Astrocyte (in vitro differentiated cells and primary cell): ENCODE data around the gene ADAMTS17. TPM values are rescaled to one million over a fixed set of nuclear protein-coding genes. Genes with fewer than 3 reads are reported as not detected.

Source experiments
- DNase-seq: peaks from one replicate; pipeline ENCODE4 v3.0.0-alpha.2; 2010; ENCODE audit warnings: low read depth
- FAIRE-seq: peaks from 2 replicates; lab custom pipeline; 2011; peaks lifted over from hg19 to GRCh38; lab: Jason Lieb, UNC
- H2AFZ ChIP-seq: 2 replicates; pipeline ENCODE4 v1.6.0; 2012; ENCODE audit warnings: low read depth, low read length, inconsistent platforms
- H3K27ac ChIP-seq: 2 replicates; pipeline ENCODE4 v1.5.1; 2011; ENCODE audit warnings: low read depth, low read length, inconsistent platforms
- H3K27me3 ChIP-seq: 2 replicates; pipeline ENCODE4 v1.6.0; 2011; ENCODE audit warnings: low read length, inconsistent platforms; ENCODE audit not compliant: insufficient read depth
- H3K36me3 ChIP-seq: 2 replicates; pipeline ENCODE4 v1.5.1; 2011; ENCODE audit warnings: low read length, inconsistent platforms; ENCODE audit not compliant: insufficient read depth
- H3K4me1 ChIP-seq: 2 replicates; pipeline ENCODE4 v1.5.1; 2011; ENCODE audit warnings: low read length, inconsistent platforms; ENCODE audit not compliant: insufficient read depth
- H3K4me2 ChIP-seq: 2 replicates; pipeline ENCODE4 v1.6.0; 2012; ENCODE audit warnings: low read length, inconsistent platforms
- H3K4me3 ChIP-seq: 2 replicates; pipeline ENCODE4 v1.5.1; 2011; ENCODE audit warnings: low read depth, mild to moderate bottlenecking, low read length, inconsistent platforms; ENCODE audit not compliant: insufficient read depth
- H3K79me2 ChIP-seq: 2 replicates; pipeline ENCODE4 v1.6.0; 2012; ENCODE audit warnings: mild to moderate bottlenecking, low read length, inconsistent platforms; ENCODE audit not compliant: insufficient read depth
- H3K9ac ChIP-seq: 2 replicates; pipeline ENCODE4 v1.6.0; 2012; ENCODE audit warnings: mild to moderate bottlenecking, low read length, inconsistent platforms
- H3K9me3 ChIP-seq: 2 replicates; pipeline ENCODE4 v1.5.1; 2012; ENCODE audit warnings: low read depth, mild to moderate bottlenecking, low read length, inconsistent platforms; ENCODE audit not compliant: insufficient read depth
- H4K20me1 ChIP-seq: 2 replicates; pipeline ENCODE4 v1.6.0; 2012; ENCODE audit warnings: low read length, inconsistent platforms; ENCODE audit not compliant: insufficient read depth
- H3K27ac Mint-ChIP-seq: one replicate; pipeline ENCODE4 v1.8.0; 2021; ENCODE audit warnings: mild to moderate bottlenecking, mixed read lengths; ENCODE audit not compliant: unreplicated experiment
- H3K27me3 Mint-ChIP-seq: one replicate; pipeline ENCODE4 v1.8.0; 2021; ENCODE audit warnings: low read depth, mixed read lengths; ENCODE audit not compliant: unreplicated experiment
- H3K36me3 Mint-ChIP-seq: one replicate; pipeline ENCODE4 v1.8.0; 2021; ENCODE audit warnings: low read depth, mixed read lengths; ENCODE audit not compliant: unreplicated experiment
- H3K4me1 Mint-ChIP-seq: one replicate; pipeline ENCODE4 v1.8.0; 2021; ENCODE audit warnings: low read depth, mixed read lengths; ENCODE audit not compliant: unreplicated experiment
- H3K4me3 Mint-ChIP-seq: one replicate; pipeline ENCODE4 v1.8.0; 2021; ENCODE audit warnings: mild to moderate bottlenecking, moderate library complexity, mixed read lengths; ENCODE audit not compliant: unreplicated experiment
- H3K9me3 Mint-ChIP-seq: one replicate; pipeline ENCODE4 v1.8.0; 2021; ENCODE audit warnings: mild to moderate bottlenecking, mixed read lengths; ENCODE audit not compliant: unreplicated experiment
- CTCF ChIP-seq: IDR thresholded peaks from 2 replicates; pipeline ENCODE4 v1.5.1; 2011; ENCODE audit warnings: low read depth, mild to moderate bottlenecking, inconsistent platforms, low read length, moderate library complexity; ENCODE audit not compliant: insufficient read depth
- EZH2 ChIP-seq: IDR thresholded peaks from 2 replicates; pipeline ENCODE4 v1.6.1; 2012; ENCODE audit warnings: mild to moderate bottlenecking, low read length, inconsistent platforms; ENCODE audit not compliant: insufficient read depth
- total RNA-seq: library from RNA; stranded (reverse); gene quantifications from 2 replicates; pipeline ENCODE4 v1.2.1, GENCODE V29; 2021

The ADAMTS17 gene
- total RNA-seq, 1 donor from 2014 or later, result 0.27 TPM

- H3K4me1 ChIP-seq, result peaks cover 5% of the 10 kb centered on the region
- H3K27ac ChIP-seq, result no peak overlapping the region
- no peak overlapping the region for H3K4me3 Mint-ChIP-seq
- H3K27me3 Mint-ChIP-seq, result peaks cover 39% of the 10 kb centered on the region
- H3K27ac Mint-ChIP-seq, result no peak overlapping the region
- no peak overlapping the region for H3K9ac ChIP-seq
- peaks cover 11% of the 10 kb centered on the region for H3K4me1 Mint-ChIP-seq
- no peak for TF ChIP-seq EZH2
- TF ChIP-seq CTCF, result no peak
- H3K36me3 ChIP-seq, result no peaks in the 10 kb centered on the region
- no peaks in the 10 kb centered on the region for H3K79me2 ChIP-seq
- DNase-seq (no peak), FAIRE-seq (no peak)
- H3K27me3 ChIP-seq, result peaks cover 13% of the 10 kb centered on the region
- H3K4me2 ChIP-seq, result no peak overlapping the region
- no peak overlapping the region for H3K4me3 ChIP-seq
- H3K9me3 ChIP-seq, result no peaks in the 10 kb centered on the region
- peaks cover 1% of the 10 kb centered on the region for H3K9me3 Mint-ChIP-seq
- no peaks in the 10 kb centered on the region for H4K20me1 ChIP-seq
- no peaks in the 10 kb centered on the region for H3K36me3 Mint-ChIP-seq
- H2AFZ ChIP-seq, result no peak overlapping the region
Measured at GRCh38 chr15:100206643-100207042, 135.1 kb downstream of the ADAMTS17 start.

GRCh38 chr15:100205549-100206295 lies 136.1 kb downstream of the ADAMTS17 start:
- Histone ChIP-seq H3K9ac (no peak overlapping the region), H4K20me1 (no peaks in the 10 kb centered on the region), H3K4me3 (no peak overlapping the region), H3K79me2 (no peaks in the 10 kb centered on the region), H3K36me3 (no peaks in the 10 kb centered on the region), H3K9me3 (no peaks in the 10 kb centered on the region), H3K27me3 (peaks cover 13% of the 10 kb centered on the region), H3K27ac (no peak overlapping the region), H3K4me2 (no peak overlapping the region), H3K4me1 (peaks cover 7% of the 10 kb centered on the region), H2AFZ (no peak overlapping the region)
- H3K9me3 Mint-ChIP-seq, result peaks cover 1% of the 10 kb centered on the region
- TF ChIP-seq CTCF (no peak), EZH2 (no peak)
- H3K27ac Mint-ChIP-seq, result no peak overlapping the region
- peaks cover 12% of the 10 kb centered on the region for H3K4me1 Mint-ChIP-seq
- H3K4me3 Mint-ChIP-seq, result no peak overlapping the region
- DNase-seq (no peak), FAIRE-seq (no peak)
- H3K36me3 Mint-ChIP-seq, result no peaks in the 10 kb centered on the region
- H3K27me3 Mint-ChIP-seq, result peaks cover 45% of the 10 kb centered on the region

- no peak for TF ChIP-seq CTCF
- TF ChIP-seq EZH2, result no peak
- H3K9me3 Mint-ChIP-seq, result peaks cover 1% of the 10 kb centered on the region
- Histone ChIP-seq H3K79me2 (no peaks in the 10 kb centered on the region), H4K20me1 (no peaks in the 10 kb centered on the region), H3K27me3 (peaks cover 13% of the 10 kb centered on the region), H3K36me3 (no peaks in the 10 kb centered on the region), H3K9ac (no peak overlapping the region), H2AFZ (no peak overlapping the region), H3K9me3 (no peaks in the 10 kb centered on the region), H3K27ac (no peak overlapping the region), H3K4me2 (no peak overlapping the region), H3K4me3 (no peak overlapping the region), H3K4me1 (peaks cover 7% of the 10 kb centered on the region)
- H3K27me3 Mint-ChIP-seq, result peaks cover 46% of the 10 kb centered on the region
- H3K4me1 Mint-ChIP-seq, result peaks cover 12% of the 10 kb centered on the region
- no peaks in the 10 kb centered on the region for H3K36me3 Mint-ChIP-seq
- DNase-seq (no peak), FAIRE-seq (no peak)
- no peak overlapping the region for H3K4me3 Mint-ChIP-seq
- H3K27ac Mint-ChIP-seq, result no peak overlapping the region
Measured at GRCh38 chr15:100204771-100205170, 137.0 kb downstream of the ADAMTS17 start.
